PC-3 (cell line): ENCODE results near the gene TTC28.

ENCODE experiments used
- EZH2 ChIP-seq: fragments of 300-600 bp; sonication (generic); IDR thresholded peaks from one replicate; pipeline ENCODE4 v1.6.1; 2017; ENCODE audit warnings: antibody characterized with exemption, mild to moderate bottlenecking, low read length; ENCODE audit not compliant: unreplicated experiment
- EZH2phosphoT487 ChIP-seq: fragments of 300-600 bp; sonication (generic); IDR thresholded peaks from 2 replicates; pipeline ENCODE4 v1.6.1; 2018; ENCODE audit warnings: mild to moderate bottlenecking, antibody characterized with exemption, low read length, borderline replicate concordance
- TF ChIP-seq, protein P1 (sequence below): fragments of 300-600 bp; sonication (generic); conservative IDR thresholded peaks from 2 replicates; pipeline ENCODE4 v1.5.1; 2017; ENCODE audit warnings: antibody characterized with exemption, low read depth, mild to moderate bottlenecking, low read length

DNA sequence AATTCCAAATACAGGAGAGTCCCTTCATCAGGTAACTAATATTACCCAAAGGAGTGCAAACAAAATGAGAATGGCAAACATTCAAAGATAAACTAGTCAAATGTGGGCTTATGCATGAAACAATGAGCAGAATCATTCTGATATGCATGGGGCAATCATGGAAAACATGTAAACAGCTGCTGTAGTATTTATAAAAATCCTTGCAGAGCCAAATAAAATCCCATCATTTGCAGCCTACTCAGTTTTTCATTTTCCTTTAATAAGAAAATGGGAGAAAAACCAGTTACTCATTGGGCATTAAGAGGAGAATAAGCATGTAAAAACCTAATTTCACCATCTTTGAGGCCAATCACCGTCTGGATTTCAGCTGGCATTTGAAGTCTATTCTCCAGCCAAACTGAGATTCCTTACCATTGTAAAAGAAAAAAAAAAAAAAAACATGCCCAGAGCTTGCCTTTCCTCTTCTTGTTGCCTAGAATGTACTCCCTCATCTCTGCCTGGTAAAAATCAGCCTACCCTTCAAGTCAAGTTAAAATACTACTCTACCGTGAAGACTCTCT, 249.1 kb downstream of the TTC28 start:
- TF ChIP-seq, protein P1, sequence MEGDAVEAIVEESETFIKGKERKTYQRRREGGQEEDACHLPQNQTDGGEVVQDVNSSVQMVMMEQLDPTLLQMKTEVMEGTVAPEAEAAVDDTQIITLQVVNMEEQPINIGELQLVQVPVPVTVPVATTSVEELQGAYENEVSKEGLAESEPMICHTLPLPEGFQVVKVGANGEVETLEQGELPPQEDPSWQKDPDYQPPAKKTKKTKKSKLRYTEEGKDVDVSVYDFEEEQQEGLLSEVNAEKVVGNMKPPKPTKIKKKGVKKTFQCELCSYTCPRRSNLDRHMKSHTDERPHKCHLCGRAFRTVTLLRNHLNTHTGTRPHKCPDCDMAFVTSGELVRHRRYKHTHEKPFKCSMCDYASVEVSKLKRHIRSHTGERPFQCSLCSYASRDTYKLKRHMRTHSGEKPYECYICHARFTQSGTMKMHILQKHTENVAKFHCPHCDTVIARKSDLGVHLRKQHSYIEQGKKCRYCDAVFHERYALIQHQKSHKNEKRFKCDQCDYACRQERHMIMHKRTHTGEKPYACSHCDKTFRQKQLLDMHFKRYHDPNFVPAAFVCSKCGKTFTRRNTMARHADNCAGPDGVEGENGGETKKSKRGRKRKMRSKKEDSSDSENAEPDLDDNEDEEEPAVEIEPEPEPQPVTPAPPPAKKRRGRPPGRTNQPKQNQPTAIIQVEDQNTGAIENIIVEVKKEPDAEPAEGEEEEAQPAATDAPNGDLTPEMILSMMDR = no peak
- TF ChIP-seq EZH2 (no peak), EZH2phosphoT487 (no peak)
